ENCODE results near the gene HIPK2.

The HIPK2 gene

DNA sequence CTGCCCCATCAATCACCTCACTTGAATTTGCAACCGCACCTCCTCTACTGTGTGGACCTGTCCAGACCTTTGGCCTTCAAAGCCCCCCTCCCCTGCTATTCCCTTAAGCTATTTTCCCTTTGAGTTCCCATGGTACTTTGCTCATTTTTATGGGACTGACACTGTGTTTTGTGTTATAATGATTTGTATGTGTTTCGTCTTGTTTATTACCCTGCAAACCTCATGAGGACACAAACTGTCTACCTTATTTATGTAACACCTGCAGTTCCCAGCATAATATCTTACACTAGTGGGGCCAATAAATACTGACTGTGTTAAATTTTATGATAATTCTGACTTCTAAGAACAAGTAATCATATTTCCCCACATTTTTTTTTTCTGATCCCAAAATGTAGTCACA is 183.7 kb downstream of the HIPK2 start:
- no peaks in the 10 kb centered on the region for H3K27me3 ChIP-seq (ENCODE audit: control insufficient read depth in 5 of 5, insufficient read depth in 4 of 5, low read length in 5 of 5)
- no peak overlapping the region for H3K9ac ChIP-seq (ENCODE audit: low read length in 5 of 5)
- H3K9me3 ChIP-seq (ENCODE audit: control insufficient read depth in 5 of 5, low read length in 5 of 5), result no peaks in the 10 kb centered on the region
- H3K4me1 ChIP-seq (ENCODE audit: control insufficient read depth in 5 of 5, insufficient read depth in 5 of 5, low read length in 5 of 5), result peaks cover 0 to 15% (median 10%) of the 10 kb centered on the region in 5 donors
- H3K27ac ChIP-seq (ENCODE audit: low read depth, low read length), result no peak overlapping the region
- H3K4me3 ChIP-seq (ENCODE audit: low read depth in 1 of 5, low read length in 5 of 5), result no peak overlapping the region
- H3K36me3 ChIP-seq (ENCODE audit: control insufficient read depth in 5 of 5, insufficient read depth in 5 of 5, low read length in 5 of 5), result peaks cover 39 to 92% (median 83%) of the 10 kb centered on the region in 5 donors

- no peaks in the 10 kb centered on the region for H3K27me3 ChIP-seq (ENCODE audit: control insufficient read depth in 5 of 5, insufficient read depth in 4 of 5, low read length in 5 of 5)
These were observed 184.9 kb downstream of the HIPK2 start for GRCh38 chr7:139592801-139593461.

GRCh38 chr7:139591550-139592195 is 186.1 kb downstream of the HIPK2 start:
- Histone ChIP-seq H3K4me3 (ENCODE audit: low read depth in 1 of 5, low read length in 5 of 5) (no peak overlapping the region), H3K9ac (ENCODE audit: low read length in 5 of 5) (no peak overlapping the region), H3K4me1 (ENCODE audit: control insufficient read depth in 5 of 5, insufficient read depth in 5 of 5, low read length in 5 of 5) (peaks cover 0 to 16% (median 10%) of the 10 kb centered on the region in 5 donors), H3K36me3 (ENCODE audit: control insufficient read depth in 5 of 5, insufficient read depth in 5 of 5, low read length in 5 of 5) (peaks cover 23 to 85% (median 71%) of the 10 kb centered on the region in 5 donors), H3K9me3 (ENCODE audit: control insufficient read depth in 5 of 5, low read length in 5 of 5) (no peaks in the 10 kb centered on the region), H3K27ac (ENCODE audit: low read depth, low read length) (no peak overlapping the region), H3K27me3 (ENCODE audit: control insufficient read depth in 5 of 5, insufficient read depth in 4 of 5, low read length in 5 of 5) (no peaks in the 10 kb centered on the region)

More at GRCh38 chr7:139592801-139593461, 184.9 kb downstream of the HIPK2 start:
- Histone ChIP-seq H3K27ac (ENCODE audit: low read depth, low read length) (no peak overlapping the region), H3K36me3 (ENCODE audit: control insufficient read depth in 5 of 5, insufficient read depth in 5 of 5, low read length in 5 of 5) (peaks cover 28 to 87% (median 76%) of the 10 kb centered on the region in 5 donors), H3K9me3 (ENCODE audit: control insufficient read depth in 5 of 5, low read length in 5 of 5) (no peaks in the 10 kb centered on the region), H3K9ac (ENCODE audit: low read length in 5 of 5) (no peak overlapping the region), H3K4me3 (ENCODE audit: low read depth in 1 of 5, low read length in 5 of 5) (no peak overlapping the region), H3K4me1 (ENCODE audit: control insufficient read depth in 5 of 5, insufficient read depth in 5 of 5, low read length in 5 of 5) (peaks cover 0 to 16% (median 10%) of the 10 kb centered on the region in 5 donors)

DNA sequence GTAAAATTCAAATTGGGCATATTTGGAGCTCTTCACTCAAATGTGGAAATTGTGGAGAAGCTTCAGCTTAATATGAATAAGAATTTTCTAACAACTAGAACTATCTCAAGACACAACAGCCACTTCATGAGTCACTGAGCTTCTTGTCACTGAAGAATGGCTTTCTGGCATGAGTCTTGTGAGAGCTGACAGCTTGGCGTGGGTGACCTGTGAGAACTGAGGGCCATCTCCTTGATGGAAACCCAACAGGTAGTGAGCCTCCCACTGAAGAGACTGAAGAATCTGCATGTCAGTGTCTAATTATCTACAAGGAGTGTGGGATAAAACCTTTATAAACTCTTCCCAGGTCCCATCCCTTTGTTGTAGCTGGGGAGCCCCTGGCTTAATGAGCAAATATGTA is 188.3 kb downstream of the HIPK2 start:
- Histone ChIP-seq H3K9me3 (ENCODE audit: control insufficient read depth in 5 of 5, low read length in 5 of 5) (no peaks in the 10 kb centered on the region), H3K4me3 (ENCODE audit: low read depth in 1 of 5, low read length in 5 of 5) (no peak overlapping the region), H3K36me3 (ENCODE audit: control insufficient read depth in 5 of 5, insufficient read depth in 5 of 5, low read length in 5 of 5) (peaks cover 26 to 83% (median 63%) of the 10 kb centered on the region in 5 donors), H3K27ac (ENCODE audit: low read depth, low read length) (no peak overlapping the region), H3K9ac (ENCODE audit: low read length in 5 of 5) (no peak overlapping the region), H3K4me1 (ENCODE audit: control insufficient read depth in 5 of 5, insufficient read depth in 5 of 5, low read length in 5 of 5) (peaks cover 0 to 6% (median 0%) of the 10 kb centered on the region in 5 donors), H3K27me3 (ENCODE audit: control insufficient read depth in 5 of 5, insufficient read depth in 4 of 5, low read length in 5 of 5) (no peaks in the 10 kb centered on the region)

DNA sequence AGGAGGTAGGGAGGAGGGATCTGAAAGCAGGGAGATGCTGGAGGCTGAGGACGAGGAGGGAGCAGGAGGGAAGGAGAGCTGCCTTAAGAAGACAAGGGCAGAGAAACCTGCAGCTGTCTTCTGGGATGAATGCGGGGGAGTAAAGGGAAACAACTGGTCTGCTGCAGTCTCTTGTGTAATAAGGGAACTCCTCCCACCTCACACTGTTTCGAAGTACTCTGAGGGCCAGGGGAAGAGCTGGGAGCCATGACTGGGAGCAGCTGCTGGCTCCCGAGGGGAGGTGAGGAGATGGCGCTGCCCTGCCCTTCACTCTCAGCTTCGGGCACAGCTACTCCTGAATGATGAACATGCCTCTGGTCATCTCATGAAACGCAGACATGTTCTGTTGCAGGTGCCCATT is 189.2 kb downstream of the HIPK2 start:
- Histone ChIP-seq H3K36me3 (ENCODE audit: control insufficient read depth in 5 of 5, insufficient read depth in 5 of 5, low read length in 5 of 5) (peaks cover 23 to 83% (median 62%) of the 10 kb centered on the region in 5 donors), H3K4me1 (ENCODE audit: control insufficient read depth in 5 of 5, insufficient read depth in 5 of 5, low read length in 5 of 5) (peaks cover 0 to 6% (median 0%) of the 10 kb centered on the region in 5 donors), H3K9me3 (ENCODE audit: control insufficient read depth in 5 of 5, low read length in 5 of 5) (no peaks in the 10 kb centered on the region), H3K4me3 (ENCODE audit: low read depth in 1 of 5, low read length in 5 of 5) (no peak overlapping the region), H3K27me3 (ENCODE audit: control insufficient read depth in 5 of 5, insufficient read depth in 4 of 5, low read length in 5 of 5) (no peaks in the 10 kb centered on the region), H3K9ac (ENCODE audit: low read length in 5 of 5) (no peak overlapping the region), H3K27ac (ENCODE audit: low read depth, low read length) (no peak overlapping the region)

GRCh38 chr7:139587535-139587934 is 190.3 kb downstream of the HIPK2 start:
- no peaks in the 10 kb centered on the region for H3K27me3 ChIP-seq (ENCODE audit: control insufficient read depth in 5 of 5, insufficient read depth in 4 of 5, low read length in 5 of 5)
- H3K4me3 ChIP-seq (ENCODE audit: low read depth in 1 of 5, low read length in 5 of 5), result no peak overlapping the region
- H3K36me3 ChIP-seq (ENCODE audit: control insufficient read depth in 5 of 5, insufficient read depth in 5 of 5, low read length in 5 of 5), result peaks cover 23 to 83% (median 66%) of the 10 kb centered on the region in 5 donors
- no peak overlapping the region for H3K9ac ChIP-seq (ENCODE audit: low read length in 5 of 5)
- H3K9me3 ChIP-seq (ENCODE audit: control insufficient read depth in 5 of 5, low read length in 5 of 5), result no peaks in the 10 kb centered on the region
- H3K4me1 ChIP-seq (ENCODE audit: control insufficient read depth in 5 of 5, insufficient read depth in 5 of 5, low read length in 5 of 5), result peaks cover 0 to 6% (median under 1%) of the 10 kb centered on the region in 5 donors
- H3K27ac ChIP-seq (ENCODE audit: low read depth, low read length), result no peak overlapping the region

DNA sequence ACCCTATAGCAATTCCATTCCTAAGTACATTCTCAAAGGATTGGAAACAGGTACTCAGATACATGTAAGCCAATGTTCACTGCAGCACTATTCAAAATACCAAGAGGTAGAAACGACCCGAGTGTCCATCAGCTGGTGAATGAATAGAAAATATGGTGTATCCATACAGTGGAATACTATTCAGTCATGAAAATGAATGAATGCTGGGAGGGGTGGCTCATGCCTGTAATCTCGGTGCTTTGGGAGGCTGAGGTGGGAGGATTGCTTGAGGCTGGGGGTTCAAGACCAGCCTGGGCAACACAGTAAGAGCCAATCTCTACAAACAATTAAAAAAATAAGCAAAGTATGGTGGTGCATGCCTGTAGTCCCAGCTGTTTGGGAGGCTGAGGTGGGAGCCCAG is 191.5 kb downstream of the HIPK2 start:
- Histone ChIP-seq H3K27me3 (ENCODE audit: control insufficient read depth in 5 of 5, insufficient read depth in 4 of 5, low read length in 5 of 5) (no peaks in the 10 kb centered on the region), H3K36me3 (ENCODE audit: control insufficient read depth in 5 of 5, insufficient read depth in 5 of 5, low read length in 5 of 5) (peaks cover 19 to 85% (median 69%) of the 10 kb centered on the region in 5 donors), H3K9ac (ENCODE audit: low read length in 5 of 5) (no peak overlapping the region), H3K4me3 (ENCODE audit: low read depth in 1 of 5, low read length in 5 of 5) (no peak overlapping the region), H3K27ac (ENCODE audit: low read depth, low read length) (no peak overlapping the region), H3K9me3 (ENCODE audit: control insufficient read depth in 5 of 5, low read length in 5 of 5) (no peaks in the 10 kb centered on the region), H3K4me1 (ENCODE audit: control insufficient read depth in 5 of 5, insufficient read depth in 5 of 5, low read length in 5 of 5) (peaks cover 0 to 17% (median 13%) of the 10 kb centered on the region in 5 donors)

DNA sequence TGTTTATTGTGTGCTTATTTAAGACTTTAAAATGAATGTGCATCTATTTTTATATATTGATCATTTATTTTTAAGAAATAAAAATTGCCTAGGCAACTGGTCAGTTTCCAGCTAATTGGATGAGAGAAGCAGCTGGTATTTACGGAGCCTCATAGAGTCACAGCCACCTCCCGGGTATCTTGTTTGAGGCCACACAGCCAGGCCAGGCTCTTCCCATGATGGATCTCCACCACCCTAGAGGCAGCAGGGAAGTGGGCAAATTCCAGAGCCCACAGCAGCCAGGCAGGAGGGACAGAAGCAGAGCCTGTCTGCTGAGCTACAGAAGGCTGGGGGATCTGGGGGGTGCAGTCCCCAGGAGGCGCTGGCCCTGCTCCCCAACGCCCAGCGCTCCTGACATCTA is 192.8 kb downstream of the HIPK2 start:
- Histone ChIP-seq H3K9me3 (ENCODE audit: control insufficient read depth in 5 of 5, low read length in 5 of 5) (no peaks in the 10 kb centered on the region), H3K4me3 (ENCODE audit: low read depth in 1 of 5, low read length in 5 of 5) (no peak overlapping the region), H3K36me3 (ENCODE audit: control insufficient read depth in 5 of 5, insufficient read depth in 5 of 5, low read length in 5 of 5) (peaks cover 14 to 85% (median 68%) of the 10 kb centered on the region in 5 donors), H3K27ac (ENCODE audit: low read depth, low read length) (no peak overlapping the region), H3K9ac (ENCODE audit: low read length in 5 of 5) (no peak overlapping the region), H3K4me1 (ENCODE audit: control insufficient read depth in 5 of 5, insufficient read depth in 5 of 5, low read length in 5 of 5) (peaks cover 0 to 21% (median 19%) of the 10 kb centered on the region in 5 donors), H3K27me3 (ENCODE audit: control insufficient read depth in 5 of 5, insufficient read depth in 4 of 5, low read length in 5 of 5) (no peaks in the 10 kb centered on the region)

DNA sequence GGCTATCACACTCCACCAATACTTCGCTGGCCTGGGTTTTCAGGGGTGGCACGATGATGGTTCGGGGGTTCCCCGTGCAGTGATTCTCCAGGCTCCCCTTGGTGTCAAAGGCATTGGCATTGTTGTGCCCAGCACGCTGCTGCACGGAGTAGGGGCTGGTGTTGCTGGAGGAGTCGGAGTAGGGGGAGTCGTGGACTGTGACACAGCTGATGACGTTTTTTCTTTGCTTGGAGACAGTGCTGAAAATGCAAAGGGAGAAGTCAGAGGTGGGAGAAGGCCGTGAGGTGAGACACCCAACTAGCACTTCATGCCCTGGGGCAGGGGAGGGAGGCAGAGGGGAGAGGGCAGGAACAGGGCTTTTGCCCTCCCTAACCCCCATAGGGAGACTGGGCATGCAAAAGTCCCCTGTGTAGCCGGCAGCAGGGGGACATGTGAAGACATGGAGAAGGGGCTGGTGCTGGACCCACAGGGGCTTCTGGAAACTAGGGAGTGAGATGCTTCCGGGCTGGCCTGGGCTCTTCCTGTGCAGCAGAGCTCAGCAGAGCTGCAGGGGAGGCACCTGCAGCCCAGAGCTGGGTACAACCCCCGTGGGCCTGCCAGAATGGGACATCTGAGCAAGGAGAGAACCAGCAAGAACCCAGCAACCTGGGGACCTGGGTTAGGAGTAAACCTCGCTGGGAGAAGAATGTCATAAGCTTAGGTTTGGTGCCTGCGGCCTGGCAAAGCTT is 193.8 kb downstream of the HIPK2 start:
- no peak overlapping the region for H3K27ac ChIP-seq (ENCODE audit: low read depth, low read length)
- no peaks in the 10 kb centered on the region for H3K27me3 ChIP-seq (ENCODE audit: control insufficient read depth in 5 of 5, insufficient read depth in 4 of 5, low read length in 5 of 5)
- H3K4me3 ChIP-seq (ENCODE audit: low read depth in 1 of 5, low read length in 5 of 5), result no peak overlapping the region
- no peaks in the 10 kb centered on the region for H3K9me3 ChIP-seq (ENCODE audit: control insufficient read depth in 5 of 5, low read length in 5 of 5)
- H3K9ac ChIP-seq (ENCODE audit: low read length in 5 of 5), result no peak overlapping the region
- H3K4me1 ChIP-seq (ENCODE audit: control insufficient read depth in 5 of 5, insufficient read depth in 5 of 5, low read length in 5 of 5), result peaks cover 0 to 21% (median 19%) of the 10 kb centered on the region in 5 donors
- H3K36me3 ChIP-seq (ENCODE audit: control insufficient read depth in 5 of 5, insufficient read depth in 5 of 5, low read length in 5 of 5), result peaks cover 10 to 87% (median 67%) of the 10 kb centered on the region in 5 donors

Data from subcutaneous abdominal adipose tissue (tissue), 5 donors.